Right cardiac atrium (tissue), 5 donors: ENCODE data around the gene LRRC7. TPM values are rescaled to one million over a fixed set of nuclear protein-coding genes. Genes with fewer than 3 reads are reported as not detected.

Source experiments
- ATAC-seq, 2 donors: fragments of 200-7000 bp; cut with Tn5 transposase; one replicate each; pipeline versions ENCODE4 v1.8.0 to v1.9.1; 2020; ENCODE audit warnings: moderate library complexity in 2 of 2, mild to moderate bottlenecking in 1 of 2
- DNase-seq, 3 donors: peaks; one replicate each; pipeline ENCODE4 v3.0.0-alpha.2; 2020
- H3K27ac ChIP-seq: one replicate; pipeline ENCODE4 v1.5.1; 2013; ENCODE audit warnings: mild to moderate bottlenecking, low read length, control low read depth, moderate library complexity
- H3K27me3 ChIP-seq: one replicate; pipeline ENCODE4 v1.6.1; 2013; ENCODE audit not compliant: control insufficient read depth, insufficient read depth
- H3K4me1 ChIP-seq: one replicate; pipeline ENCODE4 v1.6.1; 2013; ENCODE audit warnings: low read length; ENCODE audit not compliant: control insufficient read depth, insufficient read depth
- H3K4me3 ChIP-seq: one replicate; pipeline ENCODE4 v1.5.1; 2013; ENCODE audit warnings: low read length, control low read depth
- H3K9me3 ChIP-seq: one replicate; pipeline ENCODE4 v1.6.1; 2013; ENCODE audit warnings: low read length; ENCODE audit not compliant: control insufficient read depth
- WGBS: extraction: QIAGEN DNeasy Blood & Tissue Kit; methylation state at CpG from one replicate; pipeline ENCODE4 v1.1.7; 2013; 5-methylcytosine and 5-hydroxymethylcytosine counted together
- intact Hi-C, 4 donors: fragments of 100-400 bp; cut with DNase I; formaldehyde crosslinking; loops; one replicate each; pipeline versions ENCODE4 v1.11.0 to v1.14.0; 2022 to 2023
- polyA plus RNA-seq: library from polyadenylated mRNA; stranded (reverse); fragments of 200-250 nt; gene quantifications from one replicate; pipeline ENCODE4 v1.2.3, GENCODE V29; 2013
- total RNA-seq, 4 donors: library from RNA; stranded (reverse); fragmentation: NEBNext Ultra II Directional; extraction: Animal tissue kit (Norgen Biotek cat#: 25700); gene quantifications; one replicate each; pipeline ENCODE4 v1.2.1, GENCODE V29; 2021
- donor health status: healthy with polysubstance abuse.
- donor health status: DM: no; HTN: yes; CAD: no.
- donor health status: DM: no; HTN: no; CAD: no.
- donor health status: DM: no; HTN: yes; CAD: no; lungs with severe emphysema.
- donor health status: DM: yes; HTN: yes; CAD: no.

Gene LRRC7
- total and polyA plus RNA-seq, 5 donors, result 0.91 to 6.5 (median 3.4) TPM

DNA sequence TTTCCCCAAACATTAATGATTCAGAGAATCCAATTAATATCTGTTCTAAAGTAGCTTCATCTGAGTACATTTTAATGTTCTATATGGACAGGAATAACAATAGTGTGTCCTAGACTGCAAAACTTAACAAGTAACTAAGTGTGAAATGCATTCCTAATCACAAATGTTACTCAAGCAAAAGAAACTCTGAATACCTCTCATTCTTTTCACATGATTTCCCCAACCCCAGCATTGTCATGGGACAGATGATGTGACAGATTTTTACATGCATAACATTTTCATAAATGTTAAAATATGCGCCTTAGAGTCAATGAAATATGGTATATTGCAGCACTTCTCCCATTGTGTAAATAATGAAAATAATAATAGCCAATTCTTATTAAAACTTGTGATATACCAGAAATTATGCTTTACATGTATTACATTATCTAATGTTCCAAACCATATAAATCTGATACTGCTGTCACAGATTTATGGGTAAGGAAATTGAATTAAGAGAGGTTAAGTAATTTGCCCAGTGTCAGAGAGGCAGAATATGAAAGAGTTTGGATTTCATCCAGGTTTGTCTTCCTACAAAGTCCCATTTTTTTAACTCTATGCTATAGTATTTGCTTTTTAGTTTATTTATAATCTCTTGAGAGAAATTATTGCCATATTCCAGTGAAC is 269.4 kb downstream of the LRRC7 start:
- H3K4me3 ChIP-seq, result no peak overlapping the region
- no peak for DNase-seq
- intact Hi-C loops, result no loop called here
- no peak for ATAC-seq
- no peaks in the 10 kb centered on the region for H3K9me3 ChIP-seq
- no peak overlapping the region for H3K27ac ChIP-seq
- WGBS, result 76% methylated on average over 1 of the region's 1 CpG
- no peaks in the 10 kb centered on the region for H3K27me3 ChIP-seq
- no peaks in the 10 kb centered on the region for H3K4me1 ChIP-seq

DNA sequence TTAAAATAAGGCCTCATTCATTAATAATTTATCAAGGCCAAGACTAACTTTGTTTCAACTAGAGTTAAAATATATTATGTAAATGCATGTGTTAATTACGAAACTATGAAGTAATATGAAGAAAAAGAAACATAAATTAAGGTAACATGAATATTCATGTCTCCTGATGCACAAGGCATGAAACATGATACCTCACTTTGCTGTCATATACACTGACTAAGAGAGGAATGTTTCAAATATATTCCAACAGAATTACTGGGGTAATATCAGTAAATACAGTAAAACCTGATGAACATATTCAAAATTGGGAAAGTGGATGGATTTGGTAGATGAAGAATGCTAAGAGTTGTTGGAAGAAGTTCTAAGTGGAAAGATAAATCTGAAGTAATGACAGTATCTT is 274.6 kb downstream of the LRRC7 start:
- DNase-seq, result no peak
- no peak overlapping the region for H3K27ac ChIP-seq
- no peak overlapping the region for H3K4me3 ChIP-seq
- no peaks in the 10 kb centered on the region for H3K27me3 ChIP-seq
- intact Hi-C loops, result no loop called here
- no peaks in the 10 kb centered on the region for H3K9me3 ChIP-seq
- no peak for ATAC-seq
- H3K4me1 ChIP-seq, result no peaks in the 10 kb centered on the region
- 72% methylated on average over 1 of the region's 1 CpG for WGBS

DNA sequence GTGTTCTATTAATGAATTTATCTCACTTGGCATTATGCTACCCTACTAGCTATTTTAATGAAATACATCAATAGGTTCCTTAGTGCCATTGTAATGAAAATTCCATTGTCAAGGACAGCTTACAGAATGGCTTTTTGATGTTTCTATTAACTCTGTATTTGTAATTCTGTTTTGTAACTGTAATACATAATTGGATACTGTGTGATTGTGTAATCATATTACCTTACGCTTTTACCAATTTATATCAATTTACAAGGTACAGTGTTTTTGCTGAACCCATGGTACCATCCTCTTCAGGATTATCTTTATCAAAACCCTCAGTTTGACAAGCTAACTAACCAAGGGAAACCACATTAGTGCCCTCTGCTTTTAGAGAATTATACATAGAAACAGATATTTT is 277.9 kb downstream of the LRRC7 start:
- ATAC-seq (no peak), DNase-seq (no peak)
- H3K27me3 ChIP-seq, result no peaks in the 10 kb centered on the region
- WGBS, result 96% methylated on average over 1 of the region's 1 CpG
- H3K4me3 ChIP-seq, result no peak overlapping the region
- no peaks in the 10 kb centered on the region for H3K4me1 ChIP-seq
- no peak overlapping the region for H3K27ac ChIP-seq
- H3K9me3 ChIP-seq, result no peaks in the 10 kb centered on the region
- intact Hi-C loops, result no loop called here

DNA sequence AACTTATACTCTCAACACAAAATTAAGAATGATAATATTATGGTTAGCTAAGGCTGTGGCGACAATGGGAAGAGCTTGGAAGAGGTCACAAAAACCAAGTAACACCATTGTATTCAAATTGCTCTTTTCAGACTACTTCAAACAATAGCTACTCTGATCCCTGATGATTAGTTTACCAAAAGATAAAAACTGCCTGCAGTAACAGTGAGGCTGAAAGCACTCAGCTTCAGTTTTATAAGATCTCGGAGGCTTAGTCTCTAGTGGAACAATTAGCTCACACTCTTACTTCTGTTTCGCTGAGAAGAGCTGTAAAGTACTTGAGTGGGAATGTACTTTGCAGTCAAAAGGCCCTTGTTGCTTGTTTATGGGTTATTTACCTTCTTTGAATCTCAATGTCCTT is 278.5 kb downstream of the LRRC7 start:
- Histone ChIP-seq H3K27me3 (no peaks in the 10 kb centered on the region), H3K27ac (no peak overlapping the region), H3K4me1 (no peaks in the 10 kb centered on the region), H3K9me3 (no peaks in the 10 kb centered on the region), H3K4me3 (no peak overlapping the region)
- no peak for DNase-seq
- intact Hi-C loops, result no loop called here
- WGBS, result 61% methylated on average over 3 of the region's 3 CpGs
- no peak for ATAC-seq

DNA sequence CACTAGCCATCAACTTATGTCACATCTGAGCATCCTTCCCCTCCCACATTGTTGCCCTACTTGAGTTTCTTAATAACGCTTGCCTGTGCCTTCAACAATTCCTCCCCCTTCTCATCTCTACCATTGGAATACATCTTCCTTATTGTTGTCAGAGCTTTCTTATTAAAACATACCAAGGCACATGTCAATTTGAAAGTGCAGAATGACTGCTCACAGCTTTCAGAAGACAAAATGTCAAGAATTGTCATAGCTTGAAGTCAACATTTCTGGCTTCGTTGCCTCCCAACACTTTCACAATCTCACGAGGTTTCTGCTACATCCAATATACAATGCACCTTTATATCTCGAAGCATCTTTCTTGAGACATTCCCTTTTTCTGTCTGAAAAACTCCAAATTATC is 279.9 kb downstream of the LRRC7 start:
- ATAC-seq (no peak), DNase-seq (no peak)
- Histone ChIP-seq H3K27ac (no peak overlapping the region), H3K4me1 (no peaks in the 10 kb centered on the region), H3K9me3 (no peaks in the 10 kb centered on the region), H3K27me3 (no peaks in the 10 kb centered on the region), H3K4me3 (no peak overlapping the region)
- 85% methylated on average over 4 of the region's 4 CpGs for WGBS
- intact Hi-C loops, result no loop called here

DNA sequence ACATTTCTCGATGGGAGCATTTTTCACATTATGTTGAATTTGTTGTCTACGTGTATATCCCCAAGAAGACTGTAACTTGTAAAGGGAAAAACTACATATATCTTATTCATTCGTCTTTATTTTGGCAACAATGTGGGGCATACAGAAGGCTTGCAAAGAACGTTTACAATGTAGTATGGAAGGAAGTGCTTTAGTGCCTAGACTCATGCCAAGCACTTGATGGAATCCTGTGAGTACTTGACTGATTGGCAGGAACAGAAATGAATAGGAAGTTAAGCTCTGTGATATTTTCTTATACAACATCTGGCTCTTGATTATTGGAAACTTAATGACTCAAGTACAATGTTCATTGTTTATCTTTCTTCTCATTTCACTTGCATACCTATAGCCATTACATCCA is 284.4 kb downstream of the LRRC7 start:
- 61% methylated on average over 4 of the region's 4 CpGs for WGBS
- Histone ChIP-seq H3K4me3 (no peak overlapping the region), H3K4me1 (no peaks in the 10 kb centered on the region), H3K27ac (no peak overlapping the region), H3K9me3 (no peaks in the 10 kb centered on the region), H3K27me3 (no peaks in the 10 kb centered on the region)
- DNase-seq (no peak), ATAC-seq (no peak)
- intact Hi-C loops, result no loop called here

GRCh38 chr1:69852706-69853105 is 285.0 kb downstream of the LRRC7 start:
- Histone ChIP-seq H3K4me1 (no peaks in the 10 kb centered on the region), H3K27me3 (no peaks in the 10 kb centered on the region), H3K4me3 (no peak overlapping the region), H3K9me3 (no peaks in the 10 kb centered on the region), H3K27ac (no peak overlapping the region)
- DNase-seq (no peak), ATAC-seq (no peak)
- intact Hi-C loops, result no loop called here

DNA sequence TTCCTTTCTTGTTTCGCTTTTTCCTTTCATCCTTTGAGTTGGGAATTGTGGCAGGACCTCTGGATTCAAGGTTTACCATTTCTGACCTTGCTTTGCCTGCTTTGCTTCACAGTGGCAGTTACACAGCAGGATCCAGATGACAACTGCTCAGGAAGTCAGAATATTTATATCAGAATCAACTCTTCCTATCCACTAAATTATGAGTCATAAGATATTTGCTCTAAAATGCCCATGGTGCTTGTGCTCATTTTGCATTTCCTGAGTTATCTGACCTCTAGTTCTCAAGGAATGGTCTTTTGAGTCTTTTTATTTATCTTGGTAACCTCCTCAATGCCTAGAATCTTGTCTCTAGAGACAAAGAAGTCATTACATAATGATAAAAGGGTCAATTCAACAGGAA is 290.8 kb downstream of the LRRC7 start:
- Histone ChIP-seq H3K27ac (no peak overlapping the region), H3K9me3 (no peaks in the 10 kb centered on the region), H3K27me3 (no peaks in the 10 kb centered on the region), H3K4me3 (no peak overlapping the region), H3K4me1 (no peaks in the 10 kb centered on the region)
- no peak for DNase-seq
- WGBS, result 68% methylated on average over 1 of the region's 1 CpG
- no peak for ATAC-seq
- intact Hi-C loops, result no loop called here

DNA sequence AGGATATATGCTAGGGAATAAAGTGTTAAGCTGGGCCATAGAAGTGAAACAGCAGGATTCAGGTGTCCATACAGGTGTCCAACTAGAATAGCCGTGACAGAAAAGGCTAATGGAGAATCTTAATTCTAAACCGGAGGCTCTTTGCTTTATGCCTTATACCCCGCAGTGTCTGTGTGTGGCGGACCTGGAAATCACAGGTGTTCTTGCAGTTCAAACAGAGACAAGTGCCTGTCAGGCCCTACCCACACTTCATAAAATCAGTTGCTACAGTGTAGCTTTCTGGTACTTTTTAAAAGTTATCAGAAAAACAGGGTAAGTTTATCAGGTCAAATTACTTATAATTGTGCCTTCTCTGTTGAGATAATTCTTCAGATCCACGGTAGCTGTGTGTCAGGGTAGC is 293.9 kb downstream of the LRRC7 start:
- DNase-seq (no peak), ATAC-seq (no peak)
- Histone ChIP-seq H3K4me3 (no peak overlapping the region), H3K27ac (no peak overlapping the region), H3K9me3 (no peaks in the 10 kb centered on the region), H3K4me1 (no peaks in the 10 kb centered on the region), H3K27me3 (no peaks in the 10 kb centered on the region)
- intact Hi-C loops, result no loop called here
- WGBS, result 84% methylated on average over 5 of the region's 5 CpGs

GRCh38 chr1:69862906-69863305 is 295.2 kb downstream of the LRRC7 start:
- 86% methylated on average over 1 of the region's 1 CpG for WGBS
- Histone ChIP-seq H3K27ac (no peak overlapping the region), H3K4me1 (no peaks in the 10 kb centered on the region), H3K27me3 (no peaks in the 10 kb centered on the region), H3K4me3 (no peak overlapping the region), H3K9me3 (no peaks in the 10 kb centered on the region)
- ATAC-seq (no peak), DNase-seq (no peak)
- intact Hi-C loops, result no loop called here

- 57% methylated on average over 1 of the region's 1 CpG for WGBS
- DNase-seq (no peak), ATAC-seq (no peak)
- H3K27ac ChIP-seq, result no peak overlapping the region
- H3K4me1 ChIP-seq, result no peaks in the 10 kb centered on the region
- H3K4me3 ChIP-seq, result no peak overlapping the region
- intact Hi-C loops, result no loop called here
- H3K9me3 ChIP-seq, result no peaks in the 10 kb centered on the region
- H3K27me3 ChIP-seq, result no peaks in the 10 kb centered on the region
Observed at GRCh38 chr1:69863704-69864103, 296.0 kb downstream of the LRRC7 start.

GRCh38 chr1:69871412-69871811 is 303.7 kb downstream of the LRRC7 start:
- ATAC-seq (no peak), DNase-seq (no peak)
- Histone ChIP-seq H3K9me3 (no peaks in the 10 kb centered on the region), H3K4me1 (no peaks in the 10 kb centered on the region), H3K27me3 (no peaks in the 10 kb centered on the region), H3K4me3 (no peak overlapping the region), H3K27ac (no peak overlapping the region)
- intact Hi-C loops, result no loop called here
- WGBS, result 52% methylated on average over 3 of the region's 3 CpGs
